Adrenal gland (tissue), 12 donors: Measurements from ENCODE around the gene TMEM139. TPM values are rescaled to one million over a fixed set of nuclear protein-coding genes. Genes with fewer than 3 reads are reported as not detected.

Experiments used
- DNase-seq, 7 donors: peaks; one replicate each; pipeline ENCODE4 v3.0.0-alpha.2; 2019 to 2020
- H3K27ac ChIP-seq, 5 donors: fragments of 200-600 bp; sonication (generic) in 4 of 5; 1 replicate in 3 of 5; 2 replicates in 2 of 5; pipeline versions ENCODE4 v1.5.1 to v1.8.0; 2016 to 2020; ENCODE audit warnings: mild to moderate bottlenecking in 1 of 5
- H3K27me3 ChIP-seq: fragments of 200-600 bp; 2 replicates; pipeline ENCODE4 v1.8.0; 2021
- H3K36me3 ChIP-seq, 2 donors: fragments of 200-600 bp; replicated peaks in 1 of 2; 1 replicate in 1 of 2; 2 replicates in 1 of 2; pipeline versions ENCODE4 v1.5.1 to v1.8.0; 2018 to 2022
- H3K4me1 ChIP-seq, 2 donors: fragments of 200-600 bp; replicated peaks in 1 of 2; 1 replicate in 1 of 2; 2 replicates in 1 of 2; pipeline versions ENCODE4 v1.5.1 to v1.8.0; 2018 to 2021
- H3K4me3 ChIP-seq, 4 donors: fragments of 200-600 bp; sonication (generic) in 3 of 4; one replicate each; pipeline ENCODE4 v1.5.1; 2016 to 2018
- H3K9me3 ChIP-seq, 3 donors: fragments of 200-600 bp; sonication (generic) in 1 of 3; replicated peaks in 1 of 3; 1 replicate in 2 of 3; 2 replicates in 1 of 3; pipeline versions ENCODE4 v1.5.1 to v1.8.0; 2016 to 2021
- CTCF ChIP-seq, 6 experiments: fragments of 450-650 bp in 4 of 6; fragments of 200-600 bp in 2 of 6; sonication (generic) in 1 of 6; IDR thresholded peaks; 1 replicate in 5 of 6; 2 replicates in 1 of 6; pipeline versions ENCODE4 v1.5.1 to v1.8.0; 2016 to 2021; ENCODE audit warnings: antibody characterized with exemption in 6 of 6, mild to moderate bottlenecking in 2 of 6, moderate library complexity in 1 of 6
- POLR2A ChIP-seq, 2 donors: fragments of 450-650 bp; IDR thresholded peaks; one replicate each; pipeline ENCODE4 v1.6.1; 2017; ENCODE audit warnings: antibody characterized with exemption in 2 of 2, mild to moderate bottlenecking in 2 of 2, moderate library complexity in 1 of 2
- WGBS, 4 donors: extraction: QIAGEN DNeasy Blood & Tissue Kit in 2 of 4; methylation state at CpG; one replicate each; pipeline versions ENCODE4 v1.1.5 to v1.1.7; 2013 to 2017; 5-methylcytosine and 5-hydroxymethylcytosine counted together
- intact Hi-C, 2 donors: fragments of 100-400 bp; cut with DNase I; formaldehyde crosslinking; loops; one replicate each; pipeline versions ENCODE4 v1.14.1 to v1.15.0; 2022 to 2023
- polyA plus RNA-seq, 3 donors: library from polyadenylated mRNA; stranded (reverse); fragments of 200-250 nt in 2 of 3; fragments of 350-450 nt in 1 of 3; fragmentation: Illumina TruSeq in 1 of 3; extraction: RNeasy Lipid Tissue Mini Kit (QIAGEN cat#74804) in 1 of 3; gene quantifications; one replicate each; pipeline ENCODE4 v1.2.3, GENCODE V29; 2013 to 2014
- small RNA-seq, 2 donors: library from RNA; depleted of rRNA; stranded (forward); fragments of <200 nt; gene quantifications; one replicate each; pipeline ENCODE3, GENCODE V24; 2016
- total RNA-seq, 9 donors: library from RNA; depleted of rRNA in 4 of 9; stranded (reverse); fragments of >200 nt in 4 of 9; fragments of 120-200 nt in 1 of 9; fragmentation: NEBNext Ultra II Directional in 1 of 9; extraction: Animal tissue kit (Norgen Biotek cat#: 25700) in 1 of 9; gene quantifications; one replicate each; pipeline versions ENCODE4 v1.1.0 to v1.2.4, GENCODE V29; 2013 to 2023
- donor health status: healthy with polysubstance abuse.
- donor health status: Bipolar disorder and iron deficiency.
- donor health status: DM: yes; HTN: yes; CAD: no.
- donor health status: DM: no; HTN: no; CAD: no.
- donor health status: DM: no; HTN: no; CAD: no.
- donor health status: DM: yes; HTN: yes; CAD: no.

The TMEM139 gene
- total and polyA plus RNA-seq, 12 donors, result 0.54 to 7.5 (median 2.9) TPM

DNA sequence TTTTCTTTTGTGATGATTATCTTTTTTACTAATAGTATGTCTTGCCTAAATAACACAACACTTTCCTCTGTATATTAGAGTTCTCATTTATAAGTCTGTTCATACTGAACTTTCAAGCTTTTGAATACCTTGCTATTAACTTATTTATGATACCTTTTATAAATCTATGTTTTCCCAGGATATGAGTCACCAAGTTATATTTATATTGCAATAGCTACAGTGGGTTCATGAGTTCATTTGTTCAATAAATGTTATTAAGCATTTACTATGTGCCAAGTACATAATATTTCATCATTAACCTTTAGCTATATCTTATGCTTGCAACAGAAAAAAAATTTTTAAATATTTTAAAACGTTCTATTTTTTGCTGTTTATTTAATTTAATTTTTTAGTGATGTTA is 49.5 kb downstream of the TMEM139 start:
- Histone ChIP-seq H3K4me1 (no peaks in the 10 kb centered on the region), H3K36me3 (no peaks in the 10 kb centered on the region), H3K4me3 (no peak overlapping the region), H3K27ac (no peak overlapping the region), H3K27me3 (peaks cover 3% of the 10 kb centered on the region), H3K9me3 (no peaks in the 10 kb centered on the region)
- TF ChIP-seq POLR2A (IDR thresholded peaks at IDR 0.05) (no peak), CTCF (IDR thresholded peaks at IDR 0.05) (no peak)
- WGBS, 4 donors, result 21 to 38% (median 26%) methylated on average over 1 of the region's 1 CpG
- intact Hi-C loops, result no loop called here
- no peak for DNase-seq

- Histone ChIP-seq H3K4me1 (no peaks in the 10 kb centered on the region), H3K36me3 (no peaks in the 10 kb centered on the region), H3K9me3 (no peaks in the 10 kb centered on the region), H3K4me3 (no peak overlapping the region), H3K27ac (no peak overlapping the region), H3K27me3 (peaks cover 3% of the 10 kb centered on the region)
- DNase-seq, result no peak
- intact Hi-C loops, result no loop called here
- no peak for TF ChIP-seq POLR2A (IDR thresholded peaks at IDR 0.05)
- no peak for TF ChIP-seq CTCF (IDR thresholded peaks at IDR 0.05)
- WGBS, 4 donors, result 76 to 84% (median 77%) methylated on average over 3 of the region's 3 CpGs
Measured at GRCh38 chr7:143337216-143337615, 52.5 kb downstream of the TMEM139 start.

Small RNA genes lying within 50 kb of the gene (small RNA-seq; reads per million reads assigned to genes)
- gene RN7SL481P (0 reads per million in 2 donors), gene RN7SL535P (0 reads per million in 2 donors)

Other genes starting within 250 kb of the TMEM139 start
- not detected for gene OR6V1, start 232.6 kb upstream of the TMEM139 start, total RNA-seq
- not detected for gene OR6V1, start 232.6 kb upstream of the TMEM139 start, polyA plus RNA-seq
- gene PIP, start 152.9 kb upstream of the TMEM139 start, total RNA-seq, result not detected
- gene PIP, start 152.9 kb upstream of the TMEM139 start, polyA plus RNA-seq, result not detected
- not detected for gene TAS2R39, start 101.5 kb upstream of the TMEM139 start, total RNA-seq
- not detected for gene TAS2R39, start 101.5 kb upstream of the TMEM139 start, polyA plus RNA-seq
- not detected for gene TAS2R40, start 62.9 kb upstream of the TMEM139 start, total RNA-seq
- gene TAS2R40, start 62.9 kb upstream of the TMEM139 start, polyA plus RNA-seq, result not detected
- gene GSTK1, start 21.5 kb upstream of the TMEM139 start, total RNA-seq, result 100 to 1,000 TPM; 155 to 333 (median 210) TPM
- 100 to 1,000 TPM; 173 to 240 (median 229) TPM for gene GSTK1, start 21.5 kb upstream of the TMEM139 start, polyA plus RNA-seq
- 10 to 100 TPM in 7 of 9 donors, 1 to 10 TPM in 2; 8.9 to 25.4 (median 13.4) TPM for gene CASP2, start 3.4 kb downstream of the TMEM139 start, total RNA-seq
- 10 to 100 TPM in 1 of 3 donors, 1 to 10 TPM in 2; 4.6 to 16.1 (median 5.3) TPM for gene CASP2, start 3.4 kb downstream of the TMEM139 start, polyA plus RNA-seq
- under 1 TPM in 2 of 9 donors, not detected in 7; under 0.01 to 0.18 TPM for gene CLCN1, start 31.2 kb downstream of the TMEM139 start, total RNA-seq
- under 1 TPM in 2 of 3 donors, not detected in 1; 0.07 to 0.32 TPM for gene CLCN1, start 31.2 kb downstream of the TMEM139 start, polyA plus RNA-seq
- 1 to 10 TPM in 2 of 9 donors, under 1 TPM in 7; 0.10 to 1.7 (median 0.57) TPM for gene FAM131B, start 77.8 kb downstream of the TMEM139 start, total RNA-seq
- under 1 TPM; 0.20 to 0.40 (median 0.29) TPM for gene FAM131B, start 77.8 kb downstream of the TMEM139 start, polyA plus RNA-seq
- gene ZYX, start 96.4 kb downstream of the TMEM139 start, total RNA-seq, result 100 to 1,000 TPM in 2 of 9 donors, 10 to 100 TPM in 6, 1 to 10 TPM in 1; 5.0 to 112 (median 76.9) TPM
- 100 to 1,000 TPM in 2 of 3 donors, 10 to 100 TPM in 1; 34.8 to 152 (median 117) TPM for gene ZYX, start 96.4 kb downstream of the TMEM139 start, polyA plus RNA-seq
- 1 to 10 TPM in 1 of 9 donors, under 1 TPM in 5, not detected in 3; 0.14 to 1.3 (median 0.51) TPM for gene EPHA1, start 123.9 kb downstream of the TMEM139 start, total RNA-seq
- gene EPHA1, start 123.9 kb downstream of the TMEM139 start, polyA plus RNA-seq, result 1 to 10 TPM in 1 of 3 donors, under 1 TPM in 2; 0.07 to 1.2 (median 0.40) TPM
- gene TAS2R60, start 158.5 kb downstream of the TMEM139 start, total RNA-seq, result under 1 TPM in 1 of 9 donors, not detected in 8; 0.42 TPM
- gene TAS2R60, start 158.5 kb downstream of the TMEM139 start, polyA plus RNA-seq, result not detected
- under 1 TPM in 1 of 9 donors, not detected in 8; 0.28 TPM for gene TAS2R41, start 192.9 kb downstream of the TMEM139 start, total RNA-seq
- gene TAS2R41, start 192.9 kb downstream of the TMEM139 start, polyA plus RNA-seq, result not detected